Stimulated activated CD4-positive, alpha-beta T cell treated with anti-CD3 and anti-CD28 coated beads, Interleukin-2, amount 100 ng/mL, for 48 hours (primary cell): ENCODE measurements around the gene ZMYND10.

Experiments
- DNase-seq, 2 donors: peaks; one replicate each; pipeline ENCODE4 v3.0.0-alpha.2; 2020

The ZMYND10 gene

GRCh38 chr3:50370594-50370993 lies 25.1 kb upstream of the ZMYND10 start:
- no peak for DNase-seq

GRCh38 chr3:50369012-50369670 lies 23.6 kb upstream of the ZMYND10 start:
- no peak for DNase-seq

- no peak for DNase-seq
Measured at GRCh38 chr3:50365842-50366220, 20.3 kb upstream of the ZMYND10 start.

- peak; percentile 85 to 94 for DNase-seq
Measured at GRCh38 chr3:50365080-50365841, 19.7 kb upstream of the ZMYND10 start.

- no peak for DNase-seq
Measured at GRCh38 chr3:50364573-50365079, 19.1 kb upstream of the ZMYND10 start.

- DNase-seq, result no peak
Measured at GRCh38 chr3:50359760-50360110, 14.2 kb upstream of the ZMYND10 start.

- DNase-seq, result peak; percentile 87
Measured at GRCh38 chr3:50358911-50359759, 13.6 kb upstream of the ZMYND10 start, which contains the start of gene TMEM115. Gene TMEM115, minus strand, starts transcription at chr3:50359521. Its CDS starts 458 bp downstream, at chr3:50359063.

GRCh38 chr3:50358355-50358910 lies 12.9 kb upstream of the ZMYND10 start:
- no peak for DNase-seq

- no peak for DNase-seq
Measured at GRCh38 chr3:50357481-50357880, 11.9 kb upstream of the ZMYND10 start.

GRCh38 chr3:50356553-50356952 lies 11.0 kb upstream of the ZMYND10 start:
- DNase-seq, result no peak

- no peak for DNase-seq
Measured at GRCh38 chr3:50355829-50356552, 10.5 kb upstream of the ZMYND10 start.

- DNase-seq, result no peak
Measured at GRCh38 chr3:50354850-50355249, 9.3 kb upstream of the ZMYND10 start.

- DNase-seq, result no peak
Measured at GRCh38 chr3:50354186-50354764, 8.7 kb upstream of the ZMYND10 start.

GRCh38 chr3:50353245-50354004 lies 7.9 kb upstream of the ZMYND10 start:
- DNase-seq, result no peak

- DNase-seq, result no peak
Measured at GRCh38 chr3:50352781-50353180, 7.2 kb upstream of the ZMYND10 start.

- DNase-seq, result no peak
Measured at GRCh38 chr3:50351323-50351697, 5.8 kb upstream of the ZMYND10 start.

- peak; percentile 97 to 99 for DNase-seq
Measured at GRCh38 chr3:50350527-50351322, 5.2 kb upstream of the ZMYND10 start, which contains the start of the genes CYB561D2 and NPRL2. Gene CYB561D2, plus strand, starts transcription at chr3:50350862. Its CDS starts 572 bp downstream, at chr3:50351434. Gene NPRL2, minus strand, starts transcription at chr3:50350775. Its CDS starts 123 bp downstream, at chr3:50350652.

- no peak for DNase-seq
Measured at GRCh38 chr3:50350213-50350526, 4.6 kb upstream of the ZMYND10 start.

GRCh38 chr3:50347187-50347813 lies 1.8 kb upstream of the ZMYND10 start:
- peak; percentile 61 to 64 for DNase-seq

GRCh38 chr3:50345008-50345407 lies 524 bp downstream of the ZMYND10 start:
- no peak for DNase-seq
